HepG2 (cell line): ENCODE data around the gene SLC35F6. TPM values are rescaled to one million over a fixed set of nuclear protein-coding genes. Genes with fewer than 3 reads are reported as not detected.
A peak's percentile ranks its signal among the peaks of the same experiment; 100 is the strongest.

Source experiments
- ATRX ChIP-seq: sonication (generic); formaldehyde crosslinking; IDR thresholded peaks from 2 replicates; pipeline ENCODE4 v1.4.0; 2020; ENCODE audit warnings: missing genetic modification reagents, borderline replicate concordance
- FOSL1 ChIP-seq: sonication (generic); formaldehyde crosslinking; IDR thresholded peaks from 2 replicates; pipeline ENCODE4 v1.9.0; 2021; ENCODE audit warnings: missing genetic modification reagents, borderline replicate concordance
- KLF12 ChIP-seq: sonication (generic); formaldehyde crosslinking; IDR thresholded peaks from 2 replicates; pipeline ENCODE4 v1.4.0; 2020; ENCODE audit warnings: missing genetic modification reagents, borderline replicate concordance
- NFRKB ChIP-seq: fragments of 450-650 bp; IDR thresholded peaks from 2 replicates; pipeline ENCODE4 v1.6.1; 2017
- NFYC ChIP-seq: IDR thresholded peaks from 2 replicates; pipeline ENCODE4 v1.6.1; 2016; ENCODE audit warnings: missing genetic modification reagents, missing compliant biosample characterization
- NR3C1 ChIP-seq: sonication (generic); formaldehyde crosslinking; IDR thresholded peaks from 2 replicates; pipeline ENCODE4 v1.4.0; 2020; ENCODE audit warnings: missing genetic modification reagents
- THAP9 ChIP-seq: sonication (generic); formaldehyde crosslinking; IDR thresholded peaks from 2 replicates; pipeline ENCODE4; 2020; ENCODE audit warnings: missing genetic modification reagents, mild to moderate bottlenecking, borderline replicate concordance
- ZNF10 ChIP-seq: sonication (generic); formaldehyde crosslinking; IDR thresholded peaks from 2 replicates; pipeline ENCODE4 v1.4.0; 2020; ENCODE audit warnings: mild to moderate bottlenecking, low read depth, missing genetic modification reagents, borderline replicate concordance
- ZNF609 ChIP-seq: sonication (generic); formaldehyde crosslinking; IDR thresholded peaks from 2 replicates; pipeline ENCODE4 v1.4.0; 2020; ENCODE audit warnings: mild to moderate bottlenecking, missing genetic modification reagents, borderline replicate concordance
- ZNF672 ChIP-seq: sonication (generic); formaldehyde crosslinking; IDR thresholded peaks from 2 replicates; pipeline ENCODE4 v1.8.1; 2022; ENCODE audit warnings: missing genetic modification reagents
- ZNF704 ChIP-seq: sonication (generic); formaldehyde crosslinking; IDR thresholded peaks from 2 replicates; pipeline ENCODE4 v1.8.1; 2023; ENCODE audit warnings: mild to moderate bottlenecking, inconsistent platforms, moderate library complexity, missing genetic modification reagents, borderline replicate concordance
- polyA plus RNA-seq, 8 experiments: library from polyadenylated mRNA; depleted of rRNA in 3 of 8; stranded (reverse) in 7 of 8; unstranded in 1 of 8; fragments of >200 nt; fragmentation: Illumina TruSeq in 4 of 8; extraction: Trizol in 4 of 8; gene quantifications; 2 replicates each; pipeline versions ENCODE4 v1.2.1 to v1.2.3, GENCODE V29; 2011 to 2016; ENCODE audit warnings: low read depth in 4 of 8, missing spikeins in 1 of 8, mixed read lengths in 1 of 8; ENCODE audit not compliant: insufficient read depth in 1 of 8
- total RNA-seq, 5 experiments: library from RNA; depleted of rRNA; stranded (reverse); fragments of >200 nt; fragmentation: Illumina TruSeq; extraction: Trizol; gene quantifications; 2 replicates each; pipeline ENCODE4 v1.2.3, GENCODE V29; 2016; ENCODE audit warnings: low read depth in 1 of 5
- TF ChIP-seq, protein P1 (sequence below): sonication (generic); formaldehyde crosslinking; IDR thresholded peaks from 2 replicates; pipeline ENCODE4 v1.5.0; 2020; ENCODE audit warnings: mild to moderate bottlenecking, missing genetic modification reagents
- TF ChIP-seq, protein P2 (sequence below): sonication (generic); formaldehyde crosslinking; IDR thresholded peaks from 2 replicates; pipeline ENCODE4 v1.8.1; 2022; ENCODE audit warnings: low read depth, mild to moderate bottlenecking, missing genetic modification reagents

SLC35F6 gene
- total and polyA plus RNA-seq, 2 of the 13 experiments (the other 11 are each of a cell fraction or from before 2014, with no cell fraction given): 15.2 to 21.2 TPM

DNA sequence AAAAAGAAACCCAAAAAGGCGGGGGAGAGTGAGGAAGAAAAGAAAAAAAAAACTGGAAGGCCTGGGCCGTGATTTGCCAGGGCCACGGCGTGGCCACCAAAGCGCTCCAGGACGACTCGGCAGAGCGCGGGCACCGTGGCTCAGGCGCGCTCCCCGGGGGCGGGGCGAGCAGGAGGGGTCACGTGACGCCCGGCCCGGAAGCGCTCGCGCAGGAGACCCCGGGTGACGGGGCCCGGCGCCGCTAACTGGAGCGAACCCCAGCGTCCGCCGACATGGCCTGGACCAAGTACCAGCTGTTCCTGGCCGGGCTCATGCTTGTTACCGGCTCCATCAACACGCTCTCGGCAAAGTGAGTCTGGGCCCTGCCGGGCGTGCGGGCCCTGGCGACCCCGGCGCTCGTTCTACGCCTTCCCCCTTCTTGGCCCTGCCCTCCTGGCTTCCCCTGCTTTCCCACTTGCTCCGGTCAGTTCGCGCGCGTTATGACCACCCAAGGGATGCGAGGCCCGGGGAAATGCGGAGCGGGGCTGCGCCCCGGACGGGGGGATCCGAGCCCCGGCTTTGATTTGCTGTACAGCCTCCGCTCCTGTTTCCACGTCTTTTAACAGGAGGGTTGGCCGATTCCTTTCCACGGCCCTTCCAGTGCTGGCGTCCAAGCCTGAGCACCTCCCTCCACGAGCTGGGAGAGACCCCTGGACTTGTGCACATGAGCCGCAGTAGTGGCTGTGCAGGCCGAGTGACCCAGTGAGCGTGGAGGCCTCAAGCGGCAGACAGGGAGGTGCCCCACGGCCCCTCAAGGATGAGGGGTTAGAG is at the start of gene SLC35F6 (continued):
- TF ChIP-seq, protein P1, sequence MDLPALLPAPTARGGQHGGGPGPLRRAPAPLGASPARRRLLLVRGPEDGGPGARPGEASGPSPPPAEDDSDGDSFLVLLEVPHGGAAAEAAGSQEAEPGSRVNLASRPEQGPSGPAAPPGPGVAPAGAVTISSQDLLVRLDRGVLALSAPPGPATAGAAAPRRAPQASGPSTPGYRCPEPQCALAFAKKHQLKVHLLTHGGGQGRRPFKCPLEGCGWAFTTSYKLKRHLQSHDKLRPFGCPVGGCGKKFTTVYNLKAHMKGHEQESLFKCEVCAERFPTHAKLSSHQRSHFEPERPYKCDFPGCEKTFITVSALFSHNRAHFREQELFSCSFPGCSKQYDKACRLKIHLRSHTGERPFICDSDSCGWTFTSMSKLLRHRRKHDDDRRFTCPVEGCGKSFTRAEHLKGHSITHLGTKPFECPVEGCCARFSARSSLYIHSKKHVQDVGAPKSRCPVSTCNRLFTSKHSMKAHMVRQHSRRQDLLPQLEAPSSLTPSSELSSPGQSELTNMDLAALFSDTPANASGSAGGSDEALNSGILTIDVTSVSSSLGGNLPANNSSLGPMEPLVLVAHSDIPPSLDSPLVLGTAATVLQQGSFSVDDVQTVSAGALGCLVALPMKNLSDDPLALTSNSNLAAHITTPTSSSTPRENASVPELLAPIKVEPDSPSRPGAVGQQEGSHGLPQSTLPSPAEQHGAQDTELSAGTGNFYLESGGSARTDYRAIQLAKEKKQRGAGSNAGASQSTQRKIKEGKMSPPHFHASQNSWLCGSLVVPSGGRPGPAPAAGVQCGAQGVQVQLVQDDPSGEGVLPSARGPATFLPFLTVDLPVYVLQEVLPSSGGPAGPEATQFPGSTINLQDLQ (CRISPR knock-in tag): no peak
- peak; percentile 73; the same call in 1 of the 2 replicates for TF ChIP-seq KLF12 (CRISPR knock-in tag)
- TF ChIP-seq ZNF704 (CRISPR knock-in tag): peak; percentile 27; the same call in 1 of the 2 replicates
- no peak for TF ChIP-seq NR3C1 (CRISPR knock-in tag)
- no peak for TF ChIP-seq ZNF672 (CRISPR knock-in tag)
- TF ChIP-seq ZNF10: no peak
- no peak for TF ChIP-seq NFRKB
- no peak for TF ChIP-seq ZNF609
- TF ChIP-seq ATRX (CRISPR knock-in tag): no peak
- TF ChIP-seq, protein P2, sequence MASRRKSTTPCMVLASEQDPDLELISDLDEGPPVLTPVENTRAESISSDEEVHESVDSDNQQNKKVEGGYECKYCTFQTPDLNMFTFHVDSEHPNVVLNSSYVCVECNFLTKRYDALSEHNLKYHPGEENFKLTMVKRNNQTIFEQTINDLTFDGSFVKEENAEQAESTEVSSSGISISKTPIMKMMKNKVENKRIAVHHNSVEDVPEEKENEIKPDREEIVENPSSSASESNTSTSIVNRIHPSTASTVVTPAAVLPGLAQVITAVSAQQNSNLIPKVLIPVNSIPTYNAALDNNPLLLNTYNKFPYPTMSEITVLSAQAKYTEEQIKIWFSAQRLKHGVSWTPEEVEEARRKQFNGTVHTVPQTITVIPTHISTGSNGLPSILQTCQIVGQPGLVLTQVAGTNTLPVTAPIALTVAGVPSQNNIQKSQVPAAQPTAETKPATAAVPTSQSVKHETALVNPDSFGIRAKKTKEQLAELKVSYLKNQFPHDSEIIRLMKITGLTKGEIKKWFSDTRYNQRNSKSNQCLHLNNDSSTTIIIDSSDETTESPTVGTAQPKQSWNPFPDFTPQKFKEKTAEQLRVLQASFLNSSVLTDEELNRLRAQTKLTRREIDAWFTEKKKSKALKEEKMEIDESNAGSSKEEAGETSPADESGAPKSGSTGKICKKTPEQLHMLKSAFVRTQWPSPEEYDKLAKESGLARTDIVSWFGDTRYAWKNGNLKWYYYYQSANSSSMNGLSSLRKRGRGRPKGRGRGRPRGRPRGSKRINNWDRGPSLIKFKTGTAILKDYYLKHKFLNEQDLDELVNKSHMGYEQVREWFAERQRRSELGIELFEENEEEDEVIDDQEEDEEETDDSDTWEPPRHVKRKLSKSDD (CRISPR knock-in tag): no peak
- peak; percentile 81 for TF ChIP-seq THAP9
- no peak for TF ChIP-seq NFYC
- no peak for TF ChIP-seq FOSL1
